NOMO-1 (cell line): ENCODE data around the gene RBP2.

Experiments
- DNase-seq, 2 experiments: peaks; one replicate each; lab custom pipeline; 2025; ENCODE audit not compliant: unreplicated experiment in 2 of 2; lab: John Stamatoyannopoulos, UW

The RBP2 gene

DNA sequence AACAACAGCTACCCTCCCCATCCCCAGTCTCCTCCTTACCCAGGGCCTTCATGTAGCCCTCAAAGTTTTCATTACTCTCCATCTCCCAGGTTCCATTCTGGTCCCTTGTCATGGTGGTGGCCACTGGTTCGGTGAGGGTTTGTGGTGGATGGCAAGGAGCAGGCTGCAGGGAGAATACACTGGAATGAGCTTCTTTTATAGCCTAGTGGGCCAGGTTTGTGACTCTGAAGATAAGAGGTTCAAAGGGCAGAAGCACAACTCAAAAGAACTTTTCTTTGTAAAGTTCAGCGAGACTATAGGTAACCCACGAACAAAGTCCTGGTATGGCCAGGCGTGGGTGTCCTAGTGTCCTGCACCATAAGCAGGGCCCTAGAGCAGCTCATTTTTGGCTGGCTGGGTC is at the start of gene RBP2:
TSS of gene RBP2 (minus strand) at position 169 of the 400 bp plus-strand sequence. CDS start at position 112, 57 bp downstream.
- DNase-seq: no peak

- no peak for DNase-seq
Observed at GRCh38 chr3:139524841-139525636, 48.7 kb upstream of the RBP2 start.

- DNase-seq: no peak
Observed at GRCh38 chr3:139523718-139524117, 47.4 kb upstream of the RBP2 start.

DNA sequence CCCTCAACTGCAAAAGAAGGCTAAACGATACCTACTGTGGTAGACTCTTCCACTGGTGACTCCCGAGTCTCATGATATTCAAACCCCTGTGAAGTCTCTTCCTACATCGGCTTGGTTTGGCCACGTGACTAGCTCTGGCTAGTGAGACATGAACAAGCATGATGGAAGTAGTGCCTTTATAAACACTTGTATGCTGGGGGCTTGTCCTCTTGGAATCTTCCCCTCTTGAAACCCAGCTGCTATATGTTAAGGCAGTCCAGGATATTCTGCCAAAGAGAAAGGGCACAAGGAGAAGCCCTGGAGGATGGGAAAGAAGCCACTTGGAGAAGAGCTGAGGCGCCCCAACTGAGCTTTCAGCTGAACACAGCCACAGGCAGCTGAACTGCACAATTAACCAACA is 46.9 kb upstream of the RBP2 start:
- DNase-seq: no peak

GRCh38 chr3:139522421-139522820 is 46.1 kb upstream of the RBP2 start:
- no peak for DNase-seq

DNA sequence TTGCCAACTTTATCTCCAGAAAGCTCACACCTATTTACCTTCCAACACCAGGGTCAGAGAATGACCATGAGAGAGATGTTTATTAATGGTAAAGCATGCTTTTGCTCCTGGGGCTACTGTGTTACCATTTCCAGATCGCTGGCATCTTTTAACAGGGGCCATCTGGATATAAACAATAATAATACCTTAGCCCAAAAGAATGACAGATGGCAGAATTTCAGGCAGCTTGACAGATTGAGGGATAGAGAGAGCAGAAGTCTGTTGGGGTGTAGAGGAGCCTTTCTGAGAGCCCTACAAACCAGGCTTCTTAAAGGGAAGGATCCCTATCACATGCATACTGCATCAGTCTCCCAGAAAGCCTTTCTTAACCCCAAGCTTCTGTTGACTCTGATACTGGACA is 45.5 kb upstream of the RBP2 start:
- DNase-seq: no peak

DNA sequence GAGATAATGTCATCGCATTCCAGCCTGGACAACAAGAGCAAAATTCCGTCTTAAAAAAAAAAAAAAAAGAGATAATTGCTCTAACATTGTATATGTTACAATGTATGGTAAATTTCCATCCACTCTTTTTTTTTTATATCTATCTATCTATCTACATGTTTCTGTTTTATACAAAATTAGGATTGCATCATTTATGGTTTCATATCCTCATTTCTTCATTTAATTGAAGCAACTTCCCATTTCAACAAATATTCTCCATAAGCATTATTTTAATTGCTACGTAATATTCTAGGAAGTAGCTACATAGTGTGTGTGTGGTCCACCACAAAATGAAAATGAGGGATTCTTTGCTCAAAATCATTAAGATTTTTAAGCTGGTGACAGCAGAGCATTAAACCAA is 44.8 kb upstream of the RBP2 start:
- DNase-seq: peak; percentile 53 to 78

DNA sequence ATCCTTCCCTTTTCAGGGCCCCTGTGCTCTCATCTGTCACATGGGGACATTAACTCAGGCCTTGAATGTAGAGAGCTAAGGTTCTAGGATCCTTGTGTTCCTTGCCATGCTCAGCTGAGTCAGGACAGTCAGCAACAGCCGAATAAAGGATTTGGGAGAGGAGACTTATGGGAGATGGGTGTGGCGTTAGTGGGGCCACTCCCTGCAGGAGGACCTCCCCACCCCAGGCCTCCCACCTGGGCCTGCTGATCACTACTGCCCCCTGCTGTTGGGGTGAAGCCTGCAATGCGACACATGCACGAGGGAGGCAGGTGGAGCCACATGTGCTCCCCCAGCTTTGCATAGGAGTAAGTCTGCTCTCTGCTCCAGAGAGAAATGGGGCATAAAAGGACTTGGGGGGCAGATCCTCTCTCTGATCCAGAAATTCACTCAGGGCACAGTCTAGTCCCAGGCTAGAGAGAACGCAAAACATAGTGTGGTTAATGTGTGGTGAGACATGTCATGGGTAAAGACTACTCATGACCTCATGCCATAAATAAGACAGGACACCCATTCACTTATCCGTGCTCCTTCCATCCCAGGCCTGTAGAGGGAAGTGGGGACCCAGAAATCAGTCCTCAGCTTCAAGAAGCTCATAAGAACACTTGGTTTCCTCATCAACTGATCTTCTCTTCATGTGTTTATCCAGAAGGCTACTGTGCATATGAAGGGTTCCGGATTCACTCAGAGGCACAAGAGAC is 43.9 kb upstream of the RBP2 start:
- peak; percentile 33 to 76 for DNase-seq

GRCh38 chr3:139518926-139519842 is 42.9 kb upstream of the RBP2 start:
- DNase-seq: no peak

DNA sequence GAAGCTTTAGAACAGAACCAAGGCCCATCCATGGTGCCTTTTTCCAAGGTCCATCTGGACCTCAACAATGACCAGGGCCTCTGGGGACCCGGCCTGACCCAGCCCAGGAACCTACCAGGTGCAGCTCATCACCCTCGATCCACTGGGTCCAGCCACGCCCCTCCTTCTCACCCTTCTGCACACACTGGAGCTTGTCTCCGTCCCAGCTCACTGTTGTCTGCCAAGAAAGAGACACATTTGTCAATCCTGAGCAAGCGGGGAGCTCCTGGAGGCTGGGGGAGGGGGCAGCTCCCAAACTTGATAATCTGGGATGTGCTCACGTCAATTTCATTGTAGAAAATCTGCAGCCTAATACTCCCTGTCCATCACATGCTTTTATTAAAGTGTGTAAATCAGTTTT is 42.0 kb upstream of the RBP2 start:
- DNase-seq: no peak

- DNase-seq: no peak
Observed at GRCh38 chr3:139517321-139518065, 41.2 kb upstream of the RBP2 start.

DNA sequence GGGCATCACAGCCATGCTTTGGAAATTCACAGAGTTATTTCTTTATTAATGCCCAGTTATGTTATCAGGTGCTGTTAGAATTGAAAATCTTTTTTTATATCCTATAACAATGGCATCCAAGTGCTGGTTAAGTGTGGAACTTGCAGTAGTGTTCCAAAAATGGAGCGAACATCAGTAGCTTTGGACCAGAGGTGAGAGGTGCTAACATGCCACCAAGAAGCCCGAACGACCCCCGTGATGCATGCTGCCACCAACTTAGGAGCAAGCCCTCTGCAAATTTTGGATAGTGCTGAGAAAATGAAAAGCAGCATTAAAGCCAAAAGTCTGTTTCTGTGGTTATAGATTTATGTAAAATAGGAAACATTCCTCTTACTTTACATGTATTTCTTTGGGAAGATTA is 38.4 kb upstream of the RBP2 start:
- DNase-seq: no peak

- DNase-seq: no peak
Observed at GRCh38 chr3:139509631-139510030, 33.3 kb upstream of the RBP2 start.

DNA sequence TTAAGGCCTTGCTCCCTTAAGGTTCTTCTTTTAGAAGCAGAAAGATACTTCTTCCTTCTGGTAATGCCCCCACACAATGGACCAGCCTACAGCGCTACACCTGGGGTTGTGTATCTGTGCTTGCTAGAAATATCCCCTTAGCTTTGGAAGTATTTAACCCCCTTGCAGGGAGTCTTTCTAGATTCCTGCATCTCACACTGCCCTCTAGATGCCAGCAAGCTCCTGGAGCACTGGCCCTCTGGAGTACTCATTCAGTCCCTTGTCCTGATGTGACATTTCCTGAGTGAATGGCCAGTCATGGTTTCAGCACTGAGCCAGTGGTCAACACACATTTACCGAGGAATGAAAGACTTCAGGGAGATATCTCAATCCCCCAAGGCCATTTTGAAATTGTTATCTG is 30.4 kb upstream of the RBP2 start:
- DNase-seq: no peak

DNA sequence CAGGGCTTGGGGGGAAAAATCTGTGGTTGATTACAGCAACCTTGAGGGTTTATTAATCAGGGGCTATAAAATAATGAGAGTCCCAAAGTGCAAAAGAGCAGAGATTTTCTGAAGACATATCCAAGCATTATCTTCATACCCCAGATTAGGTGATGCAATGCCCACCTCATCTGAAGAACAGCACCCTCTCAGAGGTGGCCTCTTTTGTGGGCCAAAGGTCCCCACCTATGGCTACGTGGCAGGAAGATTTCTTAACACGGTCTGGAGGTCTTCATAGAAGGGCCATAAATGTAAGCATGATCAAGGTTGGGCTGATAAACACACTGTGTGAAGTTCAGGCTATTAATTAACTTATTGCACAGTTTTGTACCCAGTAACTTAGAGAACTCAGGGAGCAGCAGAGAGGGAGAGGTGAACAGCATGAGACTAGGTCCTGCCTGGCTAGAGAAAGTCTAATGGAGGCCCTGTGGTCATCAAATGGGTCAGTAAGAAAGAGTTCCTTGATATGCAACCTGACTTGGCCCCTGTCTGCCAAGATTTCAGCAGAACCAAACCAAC is 29.6 kb upstream of the RBP2 start:
- no peak for DNase-seq

DNA sequence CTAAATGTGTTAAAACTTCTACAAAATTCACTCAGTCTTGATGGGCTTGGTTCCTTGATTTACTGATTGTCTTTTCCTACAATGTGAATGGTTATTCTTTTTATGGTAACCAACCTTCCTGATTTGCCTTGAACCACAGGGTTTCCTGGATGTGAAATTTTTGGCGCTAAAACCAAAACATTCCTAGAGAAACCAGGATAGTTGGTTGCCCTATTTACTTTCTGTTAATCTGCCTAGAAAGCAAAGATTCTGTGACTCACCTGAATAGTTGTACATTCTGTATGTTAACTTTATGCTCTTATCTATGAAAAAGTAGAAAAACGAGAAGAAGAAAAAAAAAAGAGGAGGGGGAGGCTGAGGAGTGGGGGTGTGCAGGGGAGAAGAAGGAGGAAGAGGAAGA is 23.2 kb upstream of the RBP2 start:
- DNase-seq: no peak

DNA sequence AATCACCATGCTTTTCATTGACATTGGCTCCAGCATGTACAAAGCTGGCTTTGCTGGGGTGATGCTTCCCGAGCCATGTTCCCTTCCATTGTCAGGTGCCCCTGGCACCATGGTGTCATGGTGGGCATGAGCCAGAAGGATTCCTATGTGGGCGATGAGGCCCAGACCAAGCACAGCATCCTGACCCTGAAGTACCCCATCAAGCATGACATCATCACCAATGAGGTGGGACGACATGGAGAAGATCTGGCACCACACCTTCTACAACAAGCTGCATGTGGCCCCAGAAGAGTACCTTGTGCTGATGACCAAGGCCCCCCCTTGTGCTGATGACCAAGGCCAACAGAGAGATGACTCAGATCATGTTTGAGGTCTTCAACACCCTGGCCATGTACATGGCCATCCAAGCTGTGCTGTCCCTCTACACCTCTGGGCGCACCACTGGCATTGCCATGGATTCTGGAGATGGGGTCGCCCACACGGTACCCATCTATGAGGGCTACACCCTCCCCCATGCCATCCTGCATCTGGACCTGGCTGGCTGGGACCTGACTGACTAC is 17.6 kb upstream of the RBP2 start:
- DNase-seq: no peak

- no peak for DNase-seq
Observed at GRCh38 chr3:139491966-139492365, 15.7 kb upstream of the RBP2 start.

DNA sequence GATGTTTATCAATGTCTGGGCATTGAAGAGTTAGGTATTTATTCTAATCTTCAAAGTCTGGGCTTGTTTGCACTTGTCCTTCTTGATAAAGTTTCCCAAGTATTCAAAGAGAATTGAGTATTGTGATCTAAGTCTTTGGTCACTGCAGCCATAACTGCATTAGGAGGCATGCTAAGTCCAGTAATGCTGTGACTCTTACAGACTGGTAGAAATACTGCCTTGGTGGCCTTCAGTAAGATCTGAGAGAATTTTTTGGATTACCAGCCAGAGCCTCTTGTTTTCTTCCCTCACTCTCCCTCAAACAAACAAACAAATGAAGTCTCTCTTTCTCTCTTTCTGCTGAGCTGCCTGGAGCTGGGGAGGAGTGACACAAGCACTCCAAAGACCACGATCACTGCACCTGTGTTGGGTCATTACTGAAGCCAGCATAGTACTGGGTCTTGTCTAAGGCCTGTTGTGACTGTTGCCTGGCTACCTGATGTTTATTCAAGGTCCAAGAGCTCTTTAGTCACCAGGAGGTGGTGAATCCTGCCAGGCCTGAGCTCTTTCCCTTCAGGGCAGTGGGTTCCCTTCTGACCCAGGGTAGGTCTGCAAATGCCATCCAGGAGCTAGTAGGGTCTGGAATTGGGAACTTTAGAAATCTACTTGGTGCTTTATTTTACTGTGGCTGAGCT is 14.8 kb upstream of the RBP2 start:
- DNase-seq: no peak
